ENCODE data around the gene RASGRP3.

RASGRP3 gene

GRCh38 chr2:33476131-33476792 lies at the start of gene RASGRP3:
RASGRP3 (plus strand) TSS chr2:33476649; CDS start chr2:33515137, 38,488 bp downstream.
- no peaks in the 10 kb centered on the region for H3K27me3 ChIP-seq (ENCODE audit: control insufficient read depth in 5 of 5, insufficient read depth in 4 of 5, low read length in 5 of 5)
- H3K4me1 ChIP-seq (ENCODE audit: control insufficient read depth in 5 of 5, insufficient read depth in 5 of 5, low read length in 5 of 5) = peaks cover 4 to 45% (median 14%) of the 10 kb centered on the region in 5 donors
- H3K9ac ChIP-seq (ENCODE audit: low read length in 5 of 5) = peak within 1 kb of the TSS; percentile 61 to 87 (median 74)
- H3K9me3 ChIP-seq (ENCODE audit: control insufficient read depth in 5 of 5, low read length in 5 of 5) = no peaks in the 10 kb centered on the region
- H3K4me3 ChIP-seq (ENCODE audit: low read depth in 1 of 5, low read length in 5 of 5) = peak within 1 kb of the TSS; percentile 71 to 99 (median 84)
- H3K27ac ChIP-seq (ENCODE audit: low read depth, low read length) = peak within 1 kb of the TSS; percentile 78
- H3K36me3 ChIP-seq (ENCODE audit: control insufficient read depth in 5 of 5, insufficient read depth in 5 of 5, low read length in 5 of 5) = no peaks in the 10 kb centered on the region

- H3K36me3 ChIP-seq (ENCODE audit: control insufficient read depth in 5 of 5, insufficient read depth in 5 of 5, low read length in 5 of 5) = no peaks in the 10 kb centered on the region
- no peaks in the 10 kb centered on the region for H3K4me1 ChIP-seq (ENCODE audit: control insufficient read depth in 5 of 5, insufficient read depth in 5 of 5, low read length in 5 of 5)
- no peak overlapping the region for H3K9ac ChIP-seq (ENCODE audit: low read length in 5 of 5)
- no peaks in the 10 kb centered on the region for H3K27me3 ChIP-seq (ENCODE audit: control insufficient read depth in 5 of 5, insufficient read depth in 4 of 5, low read length in 5 of 5)
- H3K27ac ChIP-seq (ENCODE audit: low read depth, low read length) = no peak overlapping the region
- H3K9me3 ChIP-seq (ENCODE audit: control insufficient read depth in 5 of 5, low read length in 5 of 5) = no peaks in the 10 kb centered on the region
- no peak overlapping the region for H3K4me3 ChIP-seq (ENCODE audit: low read depth in 1 of 5, low read length in 5 of 5)
These were observed 49.7 kb upstream of the RASGRP3 start for GRCh38 chr2:33426666-33427231.

GRCh38 chr2:33430077-33430476 lies 46.4 kb upstream of the RASGRP3 start:
- no peaks in the 10 kb centered on the region for H3K9me3 ChIP-seq (ENCODE audit: control insufficient read depth in 5 of 5, low read length in 5 of 5)

DNA sequence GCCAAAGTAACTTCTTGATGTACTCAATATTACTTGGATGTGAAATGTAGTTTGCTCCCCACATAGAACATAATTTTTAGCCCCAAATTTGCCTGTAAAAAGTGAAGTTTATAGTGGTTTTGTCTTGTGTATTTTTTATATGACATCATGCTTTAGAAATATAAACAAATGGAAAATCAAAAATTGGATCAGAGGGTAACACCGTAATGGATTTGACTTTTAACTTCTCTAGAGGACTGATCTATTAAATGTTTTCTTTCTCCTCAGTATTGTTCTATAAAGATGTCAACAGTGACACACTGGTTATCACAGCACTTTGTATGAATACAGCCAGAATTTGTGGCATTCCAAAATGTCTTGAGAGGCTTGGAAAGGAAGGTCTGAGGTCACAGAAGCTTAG lies 45.6 kb upstream of the RASGRP3 start:
- peaks cover 0 to 9% (median 2%) of the 10 kb centered on the region in 5 donors for H3K4me1 ChIP-seq (ENCODE audit: control insufficient read depth in 5 of 5, insufficient read depth in 5 of 5, low read length in 5 of 5)
- no peaks in the 10 kb centered on the region for H3K27me3 ChIP-seq (ENCODE audit: control insufficient read depth in 5 of 5, insufficient read depth in 4 of 5, low read length in 5 of 5)
- no peak overlapping the region for H3K9ac ChIP-seq (ENCODE audit: low read length in 5 of 5)
- no peaks in the 10 kb centered on the region for H3K36me3 ChIP-seq (ENCODE audit: control insufficient read depth in 5 of 5, insufficient read depth in 5 of 5, low read length in 5 of 5)
- H3K4me3 ChIP-seq (ENCODE audit: low read depth in 1 of 5, low read length in 5 of 5) = no peak overlapping the region
- no peaks in the 10 kb centered on the region for H3K9me3 ChIP-seq (ENCODE audit: control insufficient read depth in 5 of 5, low read length in 5 of 5)
- no peak overlapping the region for H3K27ac ChIP-seq (ENCODE audit: low read depth, low read length)

More at GRCh38 chr2:33430077-33430476, 46.4 kb upstream of the RASGRP3 start:
- no peaks in the 10 kb centered on the region for H3K27me3 ChIP-seq (ENCODE audit: control insufficient read depth in 5 of 5, insufficient read depth in 4 of 5, low read length in 5 of 5)
- H3K27ac ChIP-seq (ENCODE audit: low read depth, low read length) = no peak overlapping the region
- peaks cover 0 to 6% (median 2%) of the 10 kb centered on the region in 5 donors for H3K4me1 ChIP-seq (ENCODE audit: control insufficient read depth in 5 of 5, insufficient read depth in 5 of 5, low read length in 5 of 5)
- no peak overlapping the region for H3K9ac ChIP-seq (ENCODE audit: low read length in 5 of 5)
- no peaks in the 10 kb centered on the region for H3K36me3 ChIP-seq (ENCODE audit: control insufficient read depth in 5 of 5, insufficient read depth in 5 of 5, low read length in 5 of 5)
- no peak overlapping the region for H3K4me3 ChIP-seq (ENCODE audit: low read depth in 1 of 5, low read length in 5 of 5)

- no peaks in the 10 kb centered on the region for H3K36me3 ChIP-seq (ENCODE audit: control insufficient read depth in 5 of 5, insufficient read depth in 5 of 5, low read length in 5 of 5)
- no peak overlapping the region for H3K27ac ChIP-seq (ENCODE audit: low read depth, low read length)
- H3K9me3 ChIP-seq (ENCODE audit: control insufficient read depth in 5 of 5, low read length in 5 of 5) = no peaks in the 10 kb centered on the region
- no peak overlapping the region for H3K4me3 ChIP-seq (ENCODE audit: low read depth in 1 of 5, low read length in 5 of 5)
- H3K27me3 ChIP-seq (ENCODE audit: control insufficient read depth in 5 of 5, insufficient read depth in 4 of 5, low read length in 5 of 5) = no peaks in the 10 kb centered on the region
- no peak overlapping the region for H3K9ac ChIP-seq (ENCODE audit: low read length in 5 of 5)
- H3K4me1 ChIP-seq (ENCODE audit: control insufficient read depth in 5 of 5, insufficient read depth in 5 of 5, low read length in 5 of 5) = peaks cover 0 to 13% (median 2%) of the 10 kb centered on the region in 5 donors
These were observed 43.6 kb upstream of the RASGRP3 start for GRCh38 chr2:33432871-33433270.

GRCh38 chr2:33433279-33434235 lies 42.9 kb upstream of the RASGRP3 start:
- H3K27me3 ChIP-seq (ENCODE audit: control insufficient read depth in 5 of 5, insufficient read depth in 4 of 5, low read length in 5 of 5) = no peaks in the 10 kb centered on the region
- H3K9me3 ChIP-seq (ENCODE audit: control insufficient read depth in 5 of 5, low read length in 5 of 5) = no peaks in the 10 kb centered on the region
- no peak overlapping the region for H3K9ac ChIP-seq (ENCODE audit: low read length in 5 of 5)
- H3K4me1 ChIP-seq (ENCODE audit: control insufficient read depth in 5 of 5, insufficient read depth in 5 of 5, low read length in 5 of 5) = peaks cover 0 to 13% (median 2%) of the 10 kb centered on the region in 5 donors
- H3K36me3 ChIP-seq (ENCODE audit: control insufficient read depth in 5 of 5, insufficient read depth in 5 of 5, low read length in 5 of 5) = no peaks in the 10 kb centered on the region
- no peak overlapping the region for H3K27ac ChIP-seq (ENCODE audit: low read depth, low read length)
- no peak overlapping the region for H3K4me3 ChIP-seq (ENCODE audit: low read depth in 1 of 5, low read length in 5 of 5)

DNA sequence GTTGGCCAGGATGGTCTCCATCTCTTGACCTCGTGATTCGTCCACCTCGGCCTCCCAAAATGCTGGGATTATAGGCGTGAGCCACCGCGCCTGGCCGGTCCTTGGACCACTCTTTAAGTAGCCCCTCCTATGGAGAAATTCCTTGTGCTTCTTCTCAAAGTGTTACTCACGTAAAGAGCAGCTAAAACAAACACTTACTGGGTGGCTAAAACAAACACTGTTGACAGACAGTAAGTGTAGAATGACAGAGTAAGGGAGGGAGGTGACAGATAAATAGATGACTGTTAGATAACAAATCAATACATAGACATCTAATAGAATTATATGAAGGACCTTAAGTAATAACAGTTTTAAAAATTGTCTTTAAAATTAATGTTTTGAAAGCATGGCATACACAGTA lies 40.9 kb upstream of the RASGRP3 start:
- Histone ChIP-seq H3K27ac (ENCODE audit: low read depth, low read length) (no peak overlapping the region), H3K4me3 (ENCODE audit: low read depth in 1 of 5, low read length in 5 of 5) (no peak overlapping the region), H3K4me1 (ENCODE audit: control insufficient read depth in 5 of 5, insufficient read depth in 5 of 5, low read length in 5 of 5) (peaks cover 0 to 27% (median 2%) of the 10 kb centered on the region in 5 donors), H3K9me3 (ENCODE audit: control insufficient read depth in 5 of 5, low read length in 5 of 5) (no peaks in the 10 kb centered on the region), H3K36me3 (ENCODE audit: control insufficient read depth in 5 of 5, insufficient read depth in 5 of 5, low read length in 5 of 5) (no peaks in the 10 kb centered on the region), H3K9ac (ENCODE audit: low read length in 5 of 5) (no peak overlapping the region), H3K27me3 (ENCODE audit: control insufficient read depth in 5 of 5, insufficient read depth in 4 of 5, low read length in 5 of 5) (no peaks in the 10 kb centered on the region)

- peaks cover 0 to 27% (median 2%) of the 10 kb centered on the region in 5 donors for H3K4me1 ChIP-seq (ENCODE audit: control insufficient read depth in 5 of 5, insufficient read depth in 5 of 5, low read length in 5 of 5)
- H3K9me3 ChIP-seq (ENCODE audit: control insufficient read depth in 5 of 5, low read length in 5 of 5) = no peaks in the 10 kb centered on the region
- no peak overlapping the region for H3K27ac ChIP-seq (ENCODE audit: low read depth, low read length)
- no peak overlapping the region for H3K9ac ChIP-seq (ENCODE audit: low read length in 5 of 5)
- H3K27me3 ChIP-seq (ENCODE audit: control insufficient read depth in 5 of 5, insufficient read depth in 4 of 5, low read length in 5 of 5) = no peaks in the 10 kb centered on the region
- peak overlapping the region in 4 of 5 donors; percentile 41 to 68 (median 56) for H3K4me3 ChIP-seq (ENCODE audit: low read depth in 1 of 5, low read length in 5 of 5)
- H3K36me3 ChIP-seq (ENCODE audit: control insufficient read depth in 5 of 5, insufficient read depth in 5 of 5, low read length in 5 of 5) = no peaks in the 10 kb centered on the region
These were observed 40.4 kb upstream of the RASGRP3 start for GRCh38 chr2:33436083-33436482.

- Histone ChIP-seq H3K4me3 (ENCODE audit: low read depth in 1 of 5, low read length in 5 of 5) (peak overlapping the region in 3 of 5 donors; percentile 45 to 68 (median 58)), H3K9ac (ENCODE audit: low read length in 5 of 5) (peak overlapping the region in 1 of 5 donors; percentile 73), H3K27ac (ENCODE audit: low read depth, low read length) (peak overlapping the region; percentile 61), H3K4me1 (ENCODE audit: control insufficient read depth in 5 of 5, insufficient read depth in 5 of 5, low read length in 5 of 5) (peaks cover 0 to 26% (median 2%) of the 10 kb centered on the region in 5 donors), H3K36me3 (ENCODE audit: control insufficient read depth in 5 of 5, insufficient read depth in 5 of 5, low read length in 5 of 5) (no peaks in the 10 kb centered on the region), H3K9me3 (ENCODE audit: control insufficient read depth in 5 of 5, low read length in 5 of 5) (no peaks in the 10 kb centered on the region), H3K27me3 (ENCODE audit: control insufficient read depth in 5 of 5, insufficient read depth in 4 of 5, low read length in 5 of 5) (no peaks in the 10 kb centered on the region)
These were observed 39.2 kb upstream of the RASGRP3 start for GRCh38 chr2:33437297-33437696.

All from subcutaneous abdominal adipose tissue (tissue), 5 donors.